HG02852 (cell line): ENCODE results near the gene FHIT.

ENCODE experiments used
- ATAC-seq: cut with Tn5 transposase; IDR thresholded peaks from one replicate; pipeline ENCODE4 v1.9.1; 2021; ENCODE audit warnings: mild to moderate bottlenecking, moderate library complexity; ENCODE audit not compliant: unreplicated experiment

Gene FHIT

DNA sequence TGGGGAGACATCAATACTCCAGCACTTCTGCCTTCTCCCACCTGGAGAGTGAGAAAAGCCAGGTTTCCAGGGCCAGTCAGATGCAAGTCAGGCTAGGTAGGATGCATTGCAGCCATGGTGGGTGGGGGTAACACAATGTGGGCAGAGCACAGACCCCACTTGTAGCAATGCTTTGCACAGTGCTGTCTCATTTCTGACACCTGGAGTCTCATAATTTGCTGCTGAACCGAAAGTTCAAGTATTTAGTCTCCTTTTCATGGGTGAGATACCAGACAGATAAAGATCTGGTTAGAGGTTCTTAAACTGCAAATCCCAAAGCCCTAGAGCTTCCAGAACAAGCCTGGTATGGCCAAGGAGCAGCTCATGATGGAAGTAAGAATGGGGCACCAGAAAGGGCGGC is 1321.1 kb downstream of the FHIT start:
- no peak for ATAC-seq

DNA sequence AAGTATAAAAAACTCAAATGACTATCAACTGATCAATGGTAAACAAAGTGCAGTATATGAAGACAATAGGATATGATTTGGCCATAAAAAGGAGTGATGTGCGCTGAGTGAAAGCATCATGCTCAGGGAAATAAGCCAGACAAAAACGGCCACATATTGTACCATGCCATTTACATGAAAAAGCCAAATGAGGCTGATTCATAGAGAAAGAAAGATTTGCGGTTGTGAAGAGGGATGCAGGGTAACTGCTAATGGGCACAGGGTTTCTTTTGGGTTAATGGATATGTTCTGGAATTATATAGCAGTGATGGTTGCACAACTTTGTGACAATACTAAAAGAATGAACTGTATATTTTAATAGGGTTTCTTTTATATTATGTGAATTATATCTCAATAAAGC is 1324.2 kb downstream of the FHIT start:
- ATAC-seq, result no peak

DNA sequence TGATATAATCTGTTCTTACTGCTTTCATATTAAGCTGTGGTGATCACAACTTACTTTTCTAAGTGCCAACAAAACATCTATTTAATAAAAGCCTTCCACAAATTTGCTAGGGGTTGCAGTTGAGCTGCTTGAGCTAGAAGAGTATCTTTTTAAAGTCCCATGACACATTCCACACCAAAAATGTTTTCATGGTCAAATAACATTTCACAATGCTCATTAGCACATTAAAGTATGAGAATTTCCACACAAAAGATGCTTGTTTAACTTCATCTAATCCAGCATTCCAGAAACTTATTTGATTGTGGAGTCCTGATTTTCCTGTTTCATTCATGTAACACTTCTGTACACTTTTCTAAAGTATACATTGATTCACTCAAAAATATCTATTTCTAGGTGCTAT is 1325.3 kb downstream of the FHIT start:
- ATAC-seq, result no peak

DNA sequence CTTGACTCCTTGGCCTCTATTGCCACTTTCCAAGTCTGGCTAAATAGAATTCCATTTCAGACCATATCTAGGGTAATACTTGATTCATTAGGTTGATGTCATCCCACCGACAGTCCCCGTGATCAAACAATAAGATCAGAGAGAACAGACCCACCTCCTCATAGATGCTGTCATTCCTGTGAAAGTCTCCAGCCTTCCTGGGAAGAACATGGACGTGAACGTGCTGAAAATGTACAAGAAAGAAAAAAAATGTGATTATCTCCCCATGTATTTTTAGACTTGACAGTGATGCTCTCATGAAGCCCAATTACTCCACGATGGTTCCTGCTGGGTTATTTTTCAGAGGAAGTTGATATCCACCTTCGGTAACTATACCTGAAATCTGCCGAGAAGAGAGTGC is 1329.1 kb downstream of the FHIT start:
- ATAC-seq, result no peak

DNA sequence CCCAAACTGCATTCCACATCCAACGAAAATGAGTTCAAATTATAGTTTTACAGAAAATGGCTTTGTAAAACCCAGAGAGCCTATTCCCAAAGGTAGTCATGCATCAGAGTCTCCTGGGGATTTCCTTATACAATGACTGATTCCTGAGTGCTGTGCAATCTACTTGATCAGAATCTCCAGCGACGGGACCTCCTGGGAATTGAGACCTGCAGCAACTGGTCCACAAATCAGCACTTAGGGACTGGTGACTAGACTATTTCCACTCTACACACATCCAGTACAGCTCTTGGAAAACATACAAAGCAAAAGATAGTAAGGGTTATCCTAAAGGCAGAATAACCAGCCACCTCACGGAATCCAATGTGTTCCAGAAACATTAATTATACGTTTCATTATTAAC is 1330.4 kb downstream of the FHIT start:
- no peak for ATAC-seq

DNA sequence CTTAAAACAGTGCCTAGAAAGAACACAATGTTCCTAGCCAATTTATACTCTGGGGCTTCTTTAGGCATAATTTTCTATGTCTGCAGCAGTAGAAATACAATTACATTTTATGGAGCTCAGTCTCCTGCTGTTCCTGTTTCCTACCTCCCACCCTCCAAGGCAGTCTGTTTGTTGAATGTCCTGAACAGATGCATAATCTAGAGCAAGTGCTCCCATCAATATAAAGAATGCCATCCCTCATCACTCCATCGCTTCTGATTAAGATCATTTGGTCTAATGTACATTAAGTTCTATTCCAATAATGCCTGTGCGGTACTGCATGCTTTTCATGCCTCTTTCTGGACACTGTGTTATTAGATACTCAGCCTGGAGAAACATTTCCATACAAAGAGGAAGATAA is 1331.7 kb downstream of the FHIT start:
- ATAC-seq, result no peak

DNA sequence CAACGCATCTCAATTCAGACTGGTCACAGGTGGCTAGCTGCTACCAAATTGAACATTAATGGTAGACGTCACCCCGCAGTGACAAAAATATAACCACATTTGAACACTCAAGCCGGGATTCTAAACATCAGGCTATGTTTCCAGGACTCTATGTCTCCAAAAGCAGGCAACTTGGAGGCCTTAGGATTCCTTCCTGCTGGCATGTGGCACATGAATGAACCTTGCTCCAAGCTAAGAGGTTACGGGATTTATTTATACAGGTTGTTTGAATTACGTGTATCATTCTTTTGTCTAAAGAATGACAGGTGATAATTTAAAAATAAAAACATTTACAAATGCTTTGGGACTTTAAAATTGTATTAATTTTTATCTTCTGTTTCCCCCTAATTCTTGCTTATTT is 1337.0 kb downstream of the FHIT start:
- no peak for ATAC-seq

DNA sequence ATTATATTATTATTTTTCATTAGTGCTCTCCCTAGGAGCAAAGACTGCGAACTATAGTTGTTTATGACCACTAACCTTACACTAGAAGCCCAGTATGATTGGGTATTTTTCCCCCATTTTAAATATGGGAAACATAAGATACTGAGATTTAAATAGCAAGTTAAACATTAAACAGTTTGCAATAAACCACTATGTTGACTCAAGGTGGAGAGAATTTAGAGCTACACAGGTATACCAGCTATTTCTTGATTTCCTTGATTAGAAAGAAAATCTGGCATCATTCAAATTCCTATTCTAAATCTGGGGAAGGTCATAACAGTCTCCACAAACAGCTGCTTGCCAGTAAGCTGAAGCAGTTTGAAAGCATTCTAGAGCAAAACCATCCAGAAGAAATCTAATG is 1337.6 kb downstream of the FHIT start:
- no peak for ATAC-seq

DNA sequence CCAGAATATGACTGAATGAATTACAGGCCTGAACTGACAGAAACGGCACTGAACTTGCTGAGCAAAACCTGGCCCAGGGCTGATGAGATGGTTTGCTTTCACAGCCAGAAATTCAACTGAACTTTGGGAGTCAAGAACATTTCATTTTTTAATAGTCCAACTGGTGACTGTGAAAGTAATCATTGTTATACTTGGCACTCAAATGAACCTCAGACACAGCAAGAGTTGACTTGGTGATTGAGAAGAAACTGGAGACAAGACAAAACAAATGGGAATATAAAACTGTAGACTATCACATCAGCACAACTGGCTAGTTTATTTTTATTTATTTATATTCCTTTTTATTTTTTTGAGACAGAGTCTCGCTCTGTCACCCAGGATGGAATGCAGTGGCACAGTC is 1342.6 kb downstream of the FHIT start:
- no peak for ATAC-seq

DNA sequence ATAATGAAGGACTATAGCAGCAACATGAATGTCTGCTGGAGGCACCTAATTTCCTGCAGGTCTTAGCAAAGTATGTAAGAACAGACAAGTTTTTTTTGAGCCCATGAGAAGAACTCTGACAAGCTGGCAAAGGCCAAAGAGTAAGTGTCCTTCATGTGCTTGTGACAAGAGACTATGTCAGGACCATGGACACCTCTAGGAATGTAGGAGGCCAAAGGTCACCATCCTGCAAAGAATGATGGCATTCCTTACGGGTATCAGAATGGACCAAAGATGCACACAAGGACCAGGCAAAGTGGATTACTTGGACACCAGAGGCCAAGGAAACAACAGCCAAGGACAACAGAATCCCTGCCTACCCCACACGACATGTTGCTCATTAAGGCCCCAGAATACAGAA is 1343.0 kb downstream of the FHIT start:
- ATAC-seq, result no peak

DNA sequence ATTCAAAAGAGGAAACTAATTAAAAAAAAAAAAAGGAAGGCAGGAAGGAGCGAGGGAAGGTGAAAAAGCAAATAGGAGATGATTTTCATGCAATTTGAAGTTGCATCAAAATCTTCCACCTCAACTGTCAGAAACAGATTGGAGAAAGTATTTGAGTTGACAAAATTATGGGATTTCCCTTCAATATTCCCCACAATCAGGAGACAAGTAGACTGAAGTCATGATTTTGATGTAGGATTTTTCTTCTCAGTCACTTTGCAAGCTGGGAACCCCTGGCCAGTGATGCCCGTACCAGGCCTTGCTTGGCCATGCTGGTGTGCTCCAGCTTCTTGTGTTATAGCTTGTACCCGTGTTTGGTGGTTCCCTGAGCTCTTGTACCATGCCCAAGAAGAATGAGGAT is 1347.0 kb downstream of the FHIT start:
- ATAC-seq, result no peak

DNA sequence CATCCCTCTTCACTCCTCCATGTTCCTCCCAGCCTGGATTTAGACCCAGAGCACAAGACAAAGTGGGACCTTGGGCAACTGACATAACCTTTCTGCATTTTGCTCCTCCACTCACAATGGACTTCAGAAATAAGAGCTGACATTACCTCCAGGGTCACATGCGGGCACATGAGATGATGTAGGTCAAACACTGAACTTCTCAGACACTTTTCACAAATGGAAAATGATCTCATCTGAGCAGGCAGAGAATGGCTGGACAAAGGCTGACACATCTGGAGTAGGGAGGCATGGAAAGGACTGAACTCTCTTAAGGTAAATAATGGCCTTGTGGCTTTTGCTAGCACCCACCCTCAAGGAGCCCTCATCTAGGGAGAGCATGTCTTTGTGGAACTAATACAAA is 1352.2 kb downstream of the FHIT start:
- no peak for ATAC-seq

DNA sequence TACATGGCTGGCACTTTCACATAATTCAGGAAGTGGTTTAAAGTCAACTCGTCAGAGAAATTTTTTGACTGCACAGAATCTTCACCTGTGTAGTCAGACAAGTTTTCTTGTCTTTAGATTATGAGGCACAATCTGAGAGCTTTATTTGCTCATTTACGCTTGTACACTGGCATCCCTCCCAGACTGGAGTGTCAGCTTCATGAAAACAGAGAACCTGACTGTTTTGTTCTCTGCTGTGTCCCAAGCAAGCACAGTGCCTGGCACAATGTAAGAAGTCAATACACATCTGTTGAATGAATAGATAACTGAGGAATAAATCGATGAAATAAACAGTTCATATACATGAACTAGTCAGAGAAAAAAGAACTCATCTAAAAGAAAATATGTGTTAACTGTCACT is 1355.3 kb downstream of the FHIT start:
- ATAC-seq, result no peak

DNA sequence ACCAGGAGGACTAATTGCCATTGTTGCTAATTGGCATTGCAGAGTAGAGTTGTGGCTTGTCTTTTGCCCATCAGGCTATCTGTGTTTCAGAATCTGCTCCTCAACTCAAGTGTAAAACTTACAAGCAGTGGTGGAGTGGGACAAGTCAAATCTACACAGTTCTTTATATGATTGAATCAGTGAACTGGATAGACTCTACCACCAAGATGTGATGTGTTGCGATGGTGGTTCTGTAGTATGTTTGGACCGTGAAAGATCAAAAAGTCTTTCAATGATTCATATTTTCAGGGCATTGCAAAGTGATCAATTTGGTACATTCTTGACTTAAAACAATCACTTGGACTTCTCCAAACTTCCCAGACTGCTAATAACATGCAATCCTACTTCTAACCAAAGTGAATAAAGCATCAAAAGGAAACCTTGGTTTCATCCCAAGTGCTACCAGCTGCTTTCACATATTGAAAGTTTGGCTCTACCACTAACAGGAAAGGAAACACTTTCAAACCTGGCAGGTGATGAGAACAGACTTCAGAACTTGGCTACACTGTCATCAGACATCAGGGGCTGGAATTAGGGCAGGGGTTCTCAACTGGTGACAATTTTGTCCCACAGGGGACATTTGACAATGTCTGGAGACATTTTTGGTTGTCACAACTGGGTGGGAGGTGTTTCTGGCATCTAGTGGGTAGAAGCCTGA is 1356.7 kb downstream of the FHIT start:
- no peak for ATAC-seq

DNA sequence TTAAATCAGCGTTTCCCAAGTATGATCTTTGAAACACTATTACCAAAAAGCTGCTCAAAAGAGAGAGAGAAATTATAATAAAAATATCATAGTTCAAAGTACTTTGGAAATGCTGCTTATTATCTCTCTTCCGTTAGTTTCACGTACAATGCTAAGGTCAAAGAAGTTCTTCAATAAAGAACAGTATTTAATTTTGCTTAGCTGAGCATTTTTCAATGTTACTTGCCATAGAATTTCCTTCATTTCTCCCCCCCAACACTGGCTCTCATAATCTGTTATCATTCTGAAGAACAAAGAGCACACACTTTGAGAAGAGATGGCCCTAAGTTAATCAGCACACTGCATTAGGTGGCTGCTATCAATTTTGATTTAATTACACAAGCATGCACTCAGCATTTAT is 1360.6 kb downstream of the FHIT start:
- no peak for ATAC-seq

DNA sequence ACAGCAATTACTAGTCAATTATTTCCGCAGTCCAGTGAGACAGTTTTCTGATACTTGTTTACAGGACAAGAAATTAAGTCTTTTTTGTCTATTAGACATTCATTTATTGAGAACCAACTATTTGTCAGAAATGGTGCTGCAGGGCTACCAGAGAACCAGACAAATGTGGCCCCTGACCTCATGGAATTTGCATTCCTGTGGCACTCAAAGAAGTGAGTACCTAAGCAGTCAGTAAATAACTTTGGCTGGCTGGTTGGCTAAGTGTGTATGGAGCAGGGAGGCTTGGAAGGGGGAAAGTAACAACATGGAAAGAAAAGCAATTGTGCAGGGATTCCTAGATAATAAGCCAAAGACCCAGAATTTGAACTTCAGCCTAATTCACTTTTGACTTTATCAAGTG is 1364.5 kb downstream of the FHIT start:
- no peak for ATAC-seq

DNA sequence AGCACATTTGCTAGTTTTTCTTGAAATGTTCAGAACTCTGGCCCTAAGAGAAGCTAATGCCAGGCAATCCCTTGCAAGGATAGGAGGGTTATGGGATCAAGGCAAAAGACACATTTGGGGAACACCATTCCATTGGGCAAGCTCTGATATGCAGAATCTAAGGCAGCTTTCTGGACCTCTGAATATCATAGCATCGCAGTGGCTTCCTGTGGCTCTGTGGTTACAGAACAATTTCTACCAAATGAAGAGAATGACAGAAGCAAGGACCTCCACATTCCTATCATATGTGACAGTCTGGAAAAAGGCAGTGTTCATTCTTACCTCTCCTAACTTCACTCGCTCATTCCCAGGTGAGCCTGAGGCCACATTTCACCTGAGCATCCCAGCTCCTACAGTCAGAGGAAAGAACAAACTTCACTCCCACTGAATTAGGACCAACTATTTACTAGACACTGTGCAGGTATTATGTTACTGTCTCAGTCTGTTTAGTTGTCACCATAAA is 1365.3 kb downstream of the FHIT start:
- no peak for ATAC-seq

DNA sequence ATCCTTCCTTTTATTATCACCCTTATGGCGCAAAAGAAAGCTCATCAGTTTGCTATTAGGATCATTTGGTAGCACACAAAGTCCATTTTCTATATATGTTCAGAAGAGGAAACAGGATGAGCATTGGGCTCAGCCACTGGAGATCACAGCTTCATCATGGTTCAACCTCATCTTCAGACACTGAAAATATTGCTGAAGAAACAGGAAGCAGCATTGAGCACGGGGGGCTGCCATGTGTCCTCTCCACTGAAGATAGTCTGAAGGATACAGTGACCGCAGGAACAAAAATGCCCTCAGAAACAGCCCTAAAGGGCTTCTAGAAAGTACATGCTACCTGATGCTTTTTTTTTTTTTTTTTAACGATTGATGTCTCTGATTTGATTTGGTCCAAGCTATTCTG is 1366.2 kb downstream of the FHIT start:
- ATAC-seq, result no peak

DNA sequence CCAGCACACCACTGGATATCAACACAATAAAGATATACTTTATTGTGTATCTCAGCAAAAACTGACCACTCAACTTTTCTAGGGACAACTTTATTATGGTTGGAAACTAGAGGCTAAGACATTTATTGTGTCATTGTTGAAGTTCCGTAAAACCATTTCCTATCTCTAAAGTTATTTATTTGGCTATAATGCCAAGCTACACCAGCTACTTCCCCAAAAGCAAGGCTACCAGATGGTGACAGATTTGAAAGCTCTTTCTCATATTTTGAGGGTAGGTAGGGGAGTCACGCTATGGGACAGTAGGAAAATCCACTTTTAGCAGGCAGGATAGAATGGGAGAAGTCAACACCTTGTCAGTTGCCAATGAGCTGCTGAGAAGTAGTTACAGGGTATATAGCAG is 1366.8 kb downstream of the FHIT start:
- ATAC-seq, result no peak

DNA sequence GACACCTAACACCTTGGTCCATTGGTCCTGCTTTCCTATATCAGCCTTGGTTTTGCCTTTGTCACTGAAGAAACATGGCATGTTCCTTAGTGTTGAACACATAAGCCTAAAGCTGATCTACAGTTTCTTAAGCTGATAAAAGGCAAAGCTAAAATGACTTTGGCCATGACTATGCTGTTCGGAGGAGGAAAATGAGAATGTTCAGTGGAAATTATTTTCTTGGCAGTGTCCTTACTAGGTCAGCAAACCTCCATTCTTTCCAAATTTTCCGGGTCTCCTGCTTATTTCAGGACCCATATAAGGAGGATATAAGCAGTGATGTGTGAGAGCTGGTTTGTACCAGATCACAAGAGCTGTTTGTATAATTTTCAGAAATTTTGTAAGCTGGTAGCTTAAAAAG is 1368.5 kb downstream of the FHIT start:
- ATAC-seq, result no peak

DNA sequence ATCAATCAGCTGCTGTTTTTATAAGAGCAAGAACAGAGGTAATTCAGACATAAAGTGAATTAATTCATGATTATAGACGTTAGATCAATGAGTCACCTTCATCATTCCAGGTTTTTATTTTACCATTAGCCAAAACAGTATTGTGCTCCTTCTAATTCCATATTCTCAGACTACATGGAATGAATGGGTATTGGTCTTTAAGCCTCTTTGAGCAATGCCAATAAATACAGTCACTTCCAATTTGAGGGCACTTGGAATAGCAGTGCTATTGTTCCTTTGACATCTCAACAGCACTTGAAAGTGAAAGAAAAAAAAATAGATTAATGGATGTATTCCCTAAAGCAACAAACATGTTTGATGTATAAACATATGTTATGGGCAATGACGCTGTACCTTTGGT is 1370.5 kb downstream of the FHIT start:
- ATAC-seq, result no peak

DNA sequence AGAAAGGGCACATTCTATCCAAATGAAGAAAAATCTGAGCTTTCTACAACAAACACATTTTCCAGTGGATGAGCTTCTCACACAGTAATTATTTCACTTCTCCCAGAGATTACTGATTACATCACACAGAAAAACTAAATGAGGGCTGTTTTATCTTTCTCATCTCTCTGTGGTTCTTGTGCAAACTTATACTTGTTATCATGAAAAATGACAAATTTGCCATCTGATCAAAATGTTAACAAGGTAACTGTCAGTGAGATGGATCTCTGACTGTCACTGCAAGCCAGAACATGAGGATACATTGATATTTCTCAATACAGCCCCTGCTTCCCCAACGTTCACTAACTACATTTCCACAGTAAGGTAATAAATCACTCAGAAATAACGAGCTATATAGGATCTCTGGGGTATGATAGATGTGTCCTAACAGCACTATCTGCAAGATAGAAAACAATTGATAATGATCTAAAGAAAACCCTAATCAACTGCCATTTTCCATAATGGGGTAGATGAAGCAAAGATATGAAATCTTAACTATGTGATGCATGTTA is 1372.1 kb downstream of the FHIT start:
- ATAC-seq, result no peak

DNA sequence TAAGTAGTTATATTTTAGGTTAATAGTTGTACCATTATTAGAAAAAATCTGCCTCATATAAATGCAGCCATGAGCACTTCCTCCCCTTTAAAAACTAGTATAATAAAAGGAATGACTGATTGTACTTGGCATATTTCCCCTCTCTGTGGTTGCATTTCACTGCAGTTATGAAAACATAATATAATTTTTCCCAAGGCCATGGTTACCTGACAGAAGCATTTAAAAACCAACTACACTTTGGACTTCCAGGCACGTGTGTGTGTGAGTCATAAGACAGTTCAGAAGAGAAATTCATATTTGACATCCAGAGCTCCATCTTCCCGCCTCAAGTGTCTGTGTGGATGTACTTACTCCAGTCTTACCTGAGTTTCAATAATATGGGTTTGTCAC is 1373.2 kb downstream of the FHIT start:
- ATAC-seq, result no peak
